Measurements from ENCODE around the gene CACNA1C. TPM values are rescaled to one million over a fixed set of nuclear protein-coding genes. Genes with fewer than 3 reads are reported as not detected.
A peak's percentile ranks its signal among the peaks of the same experiment; 100 is the strongest.

The CACNA1C gene
- total and polyA plus RNA-seq, 2 of the 4 experiments (the other 2 are of a cell fraction): 1.6 to 2.6 TPM

GRCh38 chr12:2487278-2487677 is 434.5 kb downstream of the CACNA1C start:
- Histone ChIP-seq H3K9ac (ENCODE audit: low read depth, low read length) (no peak overlapping the region), H3K4me3 (ENCODE audit: insufficient read depth, low read depth, low read length) (no peak overlapping the region), H3K4ac (ENCODE audit: low read depth, low read length) (no peak overlapping the region), H3K9me1 (ENCODE audit: insufficient read depth, low read length) (no peaks in the 10 kb centered on the region; the same call in 1 of the 2 replicates), H2AFZ (replicated peaks; ENCODE audit: low read length, poor library complexity) (no peak overlapping the region), H3K23ac (ENCODE audit: low read depth, low read length) (no peak overlapping the region), H2AK9ac (replicated peaks; ENCODE audit: low read depth, low read length, poor library complexity) (no peak overlapping the region), H2AK5ac (ENCODE audit: low read depth, low read length) (no peak overlapping the region), H3K9me3 (ENCODE audit: control insufficient read depth, insufficient read depth, low read length) (no peaks in the 10 kb centered on the region), H4K20me1 (ENCODE audit: insufficient read depth, low read length) (peaks cover 4% of the 10 kb centered on the region; the same call in 1 of the 2 replicates), H4K8ac (ENCODE audit: low read depth in 2 of 2, low read length in 2 of 2) (no peak overlapping the region), H3K4me1 (ENCODE audit: control insufficient read depth, insufficient read depth, low read length) (peaks cover 10% of the 10 kb centered on the region; the same call in 1 of the 2 replicates), H2BK5ac (ENCODE audit: low read depth, low read length, poor library complexity, severe bottlenecking) (no peak overlapping the region), H3K4me2 (ENCODE audit: low read depth, low read length) (peak overlapping the region; percentile 23; the same call in 1 of the 2 replicates), H3K36me3 (ENCODE audit: control insufficient read depth, insufficient read depth, low read length) (peaks cover 6% of the 10 kb centered on the region; the same call in 1 of the 2 replicates), H4K5ac (ENCODE audit: low read depth, low read length) (no peak overlapping the region), H2BK15ac (ENCODE audit: low read depth, low read length) (no peak overlapping the region), H3K79me1 (ENCODE audit: low read depth in 1 of 2, low read length in 2 of 2) (no peaks in the 10 kb centered on the region), H3K27ac (ENCODE audit: insufficient read depth, low read length) (no peak overlapping the region; the same call in 1 of the 2 replicates), H3K14ac (replicated peaks; ENCODE audit: low read depth, low read length) (no peak overlapping the region), H2BK120ac (ENCODE audit: low read depth, low read length) (no peak overlapping the region), H4K91ac (ENCODE audit: insufficient read depth, low read depth, low read length) (no peak overlapping the region), H2BK20ac (ENCODE audit: low read depth, low read length) (no peak overlapping the region), H3K56ac (ENCODE audit: extremely low read depth, insufficient read depth, low read length) (no peak overlapping the region), H3K27me3 (ENCODE audit: control insufficient read depth, insufficient read depth, low read length) (peaks cover 25% of the 10 kb centered on the region), H3K18ac (ENCODE audit: low read depth, low read length) (no peak overlapping the region)
- WGBS, 2 experiments (ENCODE audit: extremely low coverage in 2 of 2, insufficient read length in 1 of 2): no CpG with 5 or more reads among the region's 5 CpGs
- in situ Hi-C loops (cut with MboI; ENCODE audit: low sequenced_read_pairs): no loop called here
- BruUV-seq (replicated peaks): no TSS peak
- intact Hi-C loops (cut with micrococcal nuclease): no loop called here
- TF ChIP-seq POLR2A (IDR thresholded peaks at IDR 0.05; ENCODE audit: low read depth, low read length) (no peak), CTCF (conservative IDR thresholded peaks at IDR 0.05; ENCODE audit: low read depth, low read length) (no peak), CEBPB (IDR thresholded peaks at IDR 0.05; ENCODE audit: low read depth, low read length) (no peak), RAD21 (IDR thresholded peaks at IDR 0.05; ENCODE audit: low read length) (no peak), FOS (IDR thresholded peaks at IDR 0.05; ENCODE audit: low read depth, low read length) (no peak), MXI1 (IDR thresholded peaks at IDR 0.05; ENCODE audit: borderline replicate concordance, low read depth, low read length) (no peak), MAZ (IDR thresholded peaks at IDR 0.05; ENCODE audit: borderline replicate concordance, low read depth, low read length) (no peak), MAFK (IDR thresholded peaks at IDR 0.05; ENCODE audit: low read depth, low read length) (no peak), SMC3 (IDR thresholded peaks at IDR 0.05; ENCODE audit: low read depth, low read length) (no peak)
- ChIA-PET POLR2A (ENCODE audit: unreplicated experiment) (no interaction called here), CTCF (interaction anchor here (0.6 to 1.1 kb wide), 2 partner anchors 18 to 547 kb away, joined by 3 read pairs; no protein-coding TSS in a partner anchor)
- dilution Hi-C loops (cut with HindIII; ENCODE audit: low sequenced_read_pairs, unreplicated experiment): no loop called here
- ATAC-seq (ENCODE audit: low read depth) (peak; percentile 92), DNase-seq (peak; percentile 49)

Measured in IMR-90 (cell line).